GM10248 (cell line): Measurements from ENCODE around the gene ARHGEF5.
"Not testable (repeated sequence)": the region's sequence is repeated elsewhere in the genome, so short reads cannot be mapped to it uniquely, and the experiment has no call there.

Source experiments
- CTCF ChIA-PET: fragments of 300-600 bp; sonication (Branson Sonifier 250); formaldehyde crosslinking; extraction: SDS; loops from one replicate; lab custom pipeline; 2021; ENCODE audit warnings: antibody characterized with exemption; lab: Yijun Ruan, JAX
- POLR2A ChIA-PET: fragments of 350-650 bp; sonication (Branson Sonifier 250); formaldehyde crosslinking; extraction: SDS; loops from one replicate; lab custom pipeline; 2020; ENCODE audit warnings: antibody characterized with exemption; lab: Yijun Ruan, JAX
- DNase-seq: peaks from one replicate; pipeline ENCODE4 v3.0.0; 2012; ENCODE audit errors: extremely low spot score

The ARHGEF5 gene

GRCh38 chr7:144355176-144355822 lies at the start of gene ARHGEF5:
TSS of gene ARHGEF5 (plus strand) at chr7:144355402. CDS start at chr7:144362670, 7,268 bp downstream.
- POLR2A ChIA-PET, CTCF ChIA-PET, DNase-seq: not testable (repeated sequence)

GRCh38 chr7:144309702-144310101 lies 45.5 kb upstream of the ARHGEF5 start:
- CTCF ChIA-PET, DNase-seq, POLR2A ChIA-PET: not testable (repeated sequence)

- DNase-seq, POLR2A ChIA-PET, CTCF ChIA-PET: not testable (repeated sequence)
These were observed 44.0 kb upstream of the ARHGEF5 start for GRCh38 chr7:144311218-144311617.

- DNase-seq, POLR2A ChIA-PET, CTCF ChIA-PET: not testable (repeated sequence)
These were observed 43.2 kb upstream of the ARHGEF5 start, which contains the start of gene OR2A1 for GRCh38 chr7:144311872-144312469. TSS of gene OR2A1 (plus strand) at chr7:144312419. CDS start at chr7:144318125, 5,706 bp downstream.

- POLR2A ChIA-PET, DNase-seq, CTCF ChIA-PET: not testable (repeated sequence)
These were observed 37.7 kb upstream of the ARHGEF5 start for GRCh38 chr7:144317537-144317936.

GRCh38 chr7:144319547-144319946 lies 35.7 kb upstream of the ARHGEF5 start:
- DNase-seq, CTCF ChIA-PET, POLR2A ChIA-PET: not testable (repeated sequence)

GRCh38 chr7:144321677-144322206 lies 33.5 kb upstream of the ARHGEF5 start:
- CTCF ChIA-PET, POLR2A ChIA-PET, DNase-seq: not testable (repeated sequence)

- POLR2A ChIA-PET, DNase-seq, CTCF ChIA-PET: not testable (repeated sequence)
These were observed 31.8 kb upstream of the ARHGEF5 start for GRCh38 chr7:144323359-144323758.

- POLR2A ChIA-PET, CTCF ChIA-PET, DNase-seq: not testable (repeated sequence)
These were observed 29.3 kb upstream of the ARHGEF5 start for GRCh38 chr7:144325868-144326267.

- DNase-seq, POLR2A ChIA-PET, CTCF ChIA-PET: not testable (repeated sequence)
These were observed 25.2 kb upstream of the ARHGEF5 start for GRCh38 chr7:144330044-144330443.

GRCh38 chr7:144331221-144331995 lies 23.8 kb upstream of the ARHGEF5 start:
- POLR2A ChIA-PET, CTCF ChIA-PET, DNase-seq: not testable (repeated sequence)

GRCh38 chr7:144331996-144332288 lies 23.3 kb upstream of the ARHGEF5 start:
- DNase-seq, POLR2A ChIA-PET, CTCF ChIA-PET: not testable (repeated sequence)

GRCh38 chr7:144348625-144349024 lies 6.6 kb upstream of the ARHGEF5 start:
- DNase-seq, CTCF ChIA-PET, POLR2A ChIA-PET: not testable (repeated sequence)

- POLR2A ChIA-PET, CTCF ChIA-PET, DNase-seq: not testable (repeated sequence)
These were observed 3.5 kb upstream of the ARHGEF5 start for GRCh38 chr7:144351667-144352066.

GRCh38 chr7:144356185-144356584 lies 983 bp downstream of the ARHGEF5 start:
- CTCF ChIA-PET, DNase-seq, POLR2A ChIA-PET: not testable (repeated sequence)

- POLR2A ChIA-PET, CTCF ChIA-PET, DNase-seq: not testable (repeated sequence)
These were observed 1.7 kb downstream of the ARHGEF5 start for GRCh38 chr7:144356860-144357259.

- CTCF ChIA-PET, POLR2A ChIA-PET, DNase-seq: not testable (repeated sequence)
These were observed 6.9 kb downstream of the ARHGEF5 start for GRCh38 chr7:144362061-144362460.

GRCh38 chr7:144365523-144365922 lies 10.3 kb downstream of the ARHGEF5 start:
- CTCF ChIA-PET, POLR2A ChIA-PET, DNase-seq: not testable (repeated sequence)
